ENCODE data around the gene ZNF516.

ZNF516 gene

DNA sequence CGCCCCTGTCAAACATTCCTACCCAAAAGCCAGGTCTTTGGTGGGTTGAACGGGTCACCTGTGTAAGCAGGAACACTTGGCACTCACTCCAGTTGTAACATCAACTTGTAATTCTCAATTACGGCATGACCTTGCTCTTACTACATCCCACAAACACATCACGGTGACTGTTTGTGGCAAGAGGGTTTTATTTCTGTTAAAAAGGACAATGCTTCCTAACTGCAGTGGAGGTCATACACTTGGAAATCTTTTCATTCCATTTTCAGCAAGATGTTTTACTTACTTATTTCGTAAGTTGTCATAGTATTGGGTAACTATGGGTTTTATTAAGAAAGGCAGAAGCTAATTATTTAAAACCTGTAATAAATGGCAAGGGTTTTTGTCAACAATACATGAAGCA lies 126.1 kb downstream of the ZNF516 start:
- no peak for TF ChIP-seq SIN3A (IDR thresholded peaks at IDR 0.05; ENCODE audit: borderline replicate concordance, insufficient read depth, low read length)
- TF ChIP-seq TAF1 (IDR thresholded peaks at IDR 0.05; ENCODE audit: borderline replicate concordance, insufficient read depth, low read length): no peak
- TF ChIP-seq, protein P1, sequence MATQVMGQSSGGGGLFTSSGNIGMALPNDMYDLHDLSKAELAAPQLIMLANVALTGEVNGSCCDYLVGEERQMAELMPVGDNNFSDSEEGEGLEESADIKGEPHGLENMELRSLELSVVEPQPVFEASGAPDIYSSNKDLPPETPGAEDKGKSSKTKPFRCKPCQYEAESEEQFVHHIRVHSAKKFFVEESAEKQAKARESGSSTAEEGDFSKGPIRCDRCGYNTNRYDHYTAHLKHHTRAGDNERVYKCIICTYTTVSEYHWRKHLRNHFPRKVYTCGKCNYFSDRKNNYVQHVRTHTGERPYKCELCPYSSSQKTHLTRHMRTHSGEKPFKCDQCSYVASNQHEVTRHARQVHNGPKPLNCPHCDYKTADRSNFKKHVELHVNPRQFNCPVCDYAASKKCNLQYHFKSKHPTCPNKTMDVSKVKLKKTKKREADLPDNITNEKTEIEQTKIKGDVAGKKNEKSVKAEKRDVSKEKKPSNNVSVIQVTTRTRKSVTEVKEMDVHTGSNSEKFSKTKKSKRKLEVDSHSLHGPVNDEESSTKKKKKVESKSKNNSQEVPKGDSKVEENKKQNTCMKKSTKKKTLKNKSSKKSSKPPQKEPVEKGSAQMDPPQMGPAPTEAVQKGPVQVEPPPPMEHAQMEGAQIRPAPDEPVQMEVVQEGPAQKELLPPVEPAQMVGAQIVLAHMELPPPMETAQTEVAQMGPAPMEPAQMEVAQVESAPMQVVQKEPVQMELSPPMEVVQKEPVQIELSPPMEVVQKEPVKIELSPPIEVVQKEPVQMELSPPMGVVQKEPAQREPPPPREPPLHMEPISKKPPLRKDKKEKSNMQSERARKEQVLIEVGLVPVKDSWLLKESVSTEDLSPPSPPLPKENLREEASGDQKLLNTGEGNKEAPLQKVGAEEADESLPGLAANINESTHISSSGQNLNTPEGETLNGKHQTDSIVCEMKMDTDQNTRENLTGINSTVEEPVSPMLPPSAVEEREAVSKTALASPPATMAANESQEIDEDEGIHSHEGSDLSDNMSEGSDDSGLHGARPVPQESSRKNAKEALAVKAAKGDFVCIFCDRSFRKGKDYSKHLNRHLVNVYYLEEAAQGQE (IDR thresholded peaks at IDR 0.05; ENCODE audit: insufficient read depth in 1 of 2, low read depth in 2 of 2, low read length in 2 of 2): no peak
- no peak for TF ChIP-seq POLR2AphosphoS5 (IDR thresholded peaks at IDR 0.05; ENCODE audit: low read depth, low read length)
- no peak for TF ChIP-seq FOXP2 (optimal IDR thresholded peaks at IDR 0.05; ENCODE audit: borderline replicate concordance, extremely low read depth, extremely low read length, insufficient read depth)

DNA sequence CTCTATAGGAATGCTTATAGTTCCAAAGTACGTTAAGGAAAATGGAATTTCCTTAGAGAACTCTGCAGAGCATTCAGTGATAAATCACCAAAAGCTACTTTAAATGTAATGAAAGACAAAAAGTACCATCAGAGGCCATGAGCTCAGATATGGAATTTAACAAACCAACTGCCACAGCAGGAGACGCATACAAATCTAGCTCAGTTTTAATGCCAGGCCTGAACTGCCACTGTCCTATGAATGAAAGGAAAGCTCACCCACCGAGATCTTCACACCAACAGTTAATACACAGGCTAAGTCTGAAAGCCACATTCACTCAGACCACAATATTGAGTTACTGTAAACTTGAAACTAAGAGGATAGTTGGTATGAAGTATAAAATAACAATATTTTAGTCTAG lies 126.8 kb downstream of the ZNF516 start:
- TF ChIP-seq TAF1 (IDR thresholded peaks at IDR 0.05; ENCODE audit: borderline replicate concordance, insufficient read depth, low read length): no peak
- TF ChIP-seq SIN3A (IDR thresholded peaks at IDR 0.05; ENCODE audit: borderline replicate concordance, insufficient read depth, low read length): no peak
- TF ChIP-seq, protein P1 (IDR thresholded peaks at IDR 0.05; ENCODE audit: insufficient read depth in 1 of 2, low read depth in 2 of 2, low read length in 2 of 2): no peak
- no peak for TF ChIP-seq FOXP2 (optimal IDR thresholded peaks at IDR 0.05; ENCODE audit: borderline replicate concordance, extremely low read depth, extremely low read length, insufficient read depth)
- TF ChIP-seq POLR2AphosphoS5 (IDR thresholded peaks at IDR 0.05; ENCODE audit: low read depth, low read length): no peak

DNA sequence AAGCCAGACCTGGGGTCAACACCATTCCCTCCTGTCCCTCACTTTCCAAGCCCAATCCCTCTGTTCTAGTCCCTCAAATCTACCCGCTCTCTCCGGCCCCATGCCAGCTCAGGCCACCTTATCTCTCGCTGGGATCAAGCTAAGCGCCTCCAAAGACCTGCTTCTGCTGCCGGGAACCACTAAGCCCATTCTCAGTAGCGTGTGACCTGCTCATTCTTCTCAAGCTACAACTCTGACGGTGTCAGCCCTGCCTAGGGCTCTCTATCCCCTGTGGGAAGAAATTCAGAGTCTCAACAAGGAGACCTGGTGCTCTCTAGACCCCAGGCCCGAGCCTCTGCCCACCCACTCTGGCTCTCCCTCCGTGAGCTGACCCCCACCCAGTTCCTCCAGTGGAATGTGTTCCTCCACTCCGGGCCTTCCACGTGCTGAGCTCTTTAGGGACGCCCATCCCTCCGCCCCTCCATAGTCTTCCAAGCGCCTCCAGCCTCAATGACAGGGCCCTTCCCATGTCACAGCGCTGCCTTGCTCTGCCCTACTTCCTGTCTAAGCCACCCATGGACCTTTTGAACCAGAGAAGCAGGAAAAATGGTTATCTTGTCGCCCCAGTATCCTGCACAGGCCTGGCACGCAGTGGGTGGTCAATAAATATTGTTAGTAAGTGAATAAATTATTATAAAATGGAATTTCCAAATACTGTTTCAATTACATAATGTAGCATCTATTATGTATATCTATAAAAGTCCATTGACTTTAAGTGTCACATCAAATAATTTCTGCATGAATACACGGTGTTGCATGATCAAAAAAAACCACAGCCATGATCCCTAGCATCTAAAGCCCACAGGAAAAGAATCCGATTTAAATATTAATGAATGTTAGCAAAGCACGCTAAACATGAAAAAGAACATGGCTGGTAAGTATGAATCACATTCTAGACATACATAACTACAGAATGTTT lies 127.6 kb downstream of the ZNF516 start:
- TF ChIP-seq POLR2AphosphoS5 (IDR thresholded peaks at IDR 0.05; ENCODE audit: low read depth, low read length): no peak
- no peak for TF ChIP-seq FOXP2 (optimal IDR thresholded peaks at IDR 0.05; ENCODE audit: borderline replicate concordance, extremely low read depth, extremely low read length, insufficient read depth)
- TF ChIP-seq, protein P1 (IDR thresholded peaks at IDR 0.05; ENCODE audit: insufficient read depth in 1 of 2, low read depth in 2 of 2, low read length in 2 of 2): no peak
- TF ChIP-seq SIN3A (IDR thresholded peaks at IDR 0.05; ENCODE audit: borderline replicate concordance, insufficient read depth, low read length): no peak
- TF ChIP-seq TAF1 (IDR thresholded peaks at IDR 0.05; ENCODE audit: borderline replicate concordance, insufficient read depth, low read length): no peak

DNA sequence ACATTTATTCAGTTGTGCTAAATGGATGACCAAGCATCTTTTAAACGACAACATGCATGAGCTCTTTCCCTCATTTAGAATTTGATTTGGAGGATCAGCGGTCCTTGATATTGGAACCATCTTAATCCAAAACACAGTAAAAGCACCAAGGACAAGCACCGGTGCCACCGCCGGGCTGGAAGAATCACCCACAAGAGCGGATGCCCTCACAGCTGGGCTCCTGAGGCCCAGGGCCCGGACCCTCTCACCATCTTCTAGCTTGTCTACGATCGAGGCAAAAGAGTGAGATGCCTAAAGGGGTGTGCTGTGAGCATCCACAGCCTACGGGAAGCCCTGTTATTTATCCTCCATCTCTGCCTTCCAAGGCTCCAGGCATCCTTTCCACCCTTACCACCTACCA lies 129.5 kb downstream of the ZNF516 start:
- TF ChIP-seq POLR2AphosphoS5 (IDR thresholded peaks at IDR 0.05; ENCODE audit: low read depth, low read length) (no peak), TAF1 (IDR thresholded peaks at IDR 0.05; ENCODE audit: borderline replicate concordance, insufficient read depth, low read length) (no peak), FOXP2 (optimal IDR thresholded peaks at IDR 0.05; ENCODE audit: borderline replicate concordance, extremely low read depth, extremely low read length, insufficient read depth) (no peak), SIN3A (IDR thresholded peaks at IDR 0.05; ENCODE audit: borderline replicate concordance, insufficient read depth, low read length) (no peak)
- TF ChIP-seq, protein P1 (IDR thresholded peaks at IDR 0.05; ENCODE audit: insufficient read depth in 1 of 2, low read depth in 2 of 2, low read length in 2 of 2): no peak
